Astrocyte (in vitro differentiated cells and primary cell): ENCODE measurements around the gene DOK7. TPM values are rescaled to one million over a fixed set of nuclear protein-coding genes. Genes with fewer than 3 reads are reported as not detected.

Experiments used
- DNase-seq: peaks from one replicate; pipeline ENCODE4 v3.0.0-alpha.2; 2010; ENCODE audit warnings: low read depth
- FAIRE-seq: peaks from 2 replicates; lab custom pipeline; 2011; peaks lifted over from hg19 to GRCh38; lab: Jason Lieb, UNC
- H2AFZ ChIP-seq: 2 replicates; pipeline ENCODE4 v1.6.0; 2012; ENCODE audit warnings: low read depth, low read length, inconsistent platforms
- H3K27ac ChIP-seq: 2 replicates; pipeline ENCODE4 v1.5.1; 2011; ENCODE audit warnings: low read depth, low read length, inconsistent platforms
- H3K27me3 ChIP-seq: 2 replicates; pipeline ENCODE4 v1.6.0; 2011; ENCODE audit warnings: low read length, inconsistent platforms; ENCODE audit not compliant: insufficient read depth
- H3K36me3 ChIP-seq: 2 replicates; pipeline ENCODE4 v1.5.1; 2011; ENCODE audit warnings: low read length, inconsistent platforms; ENCODE audit not compliant: insufficient read depth
- H3K4me1 ChIP-seq: 2 replicates; pipeline ENCODE4 v1.5.1; 2011; ENCODE audit warnings: low read length, inconsistent platforms; ENCODE audit not compliant: insufficient read depth
- H3K4me2 ChIP-seq: 2 replicates; pipeline ENCODE4 v1.6.0; 2012; ENCODE audit warnings: low read length, inconsistent platforms
- H3K4me3 ChIP-seq: 2 replicates; pipeline ENCODE4 v1.5.1; 2011; ENCODE audit warnings: low read depth, mild to moderate bottlenecking, low read length, inconsistent platforms; ENCODE audit not compliant: insufficient read depth
- H3K79me2 ChIP-seq: 2 replicates; pipeline ENCODE4 v1.6.0; 2012; ENCODE audit warnings: mild to moderate bottlenecking, low read length, inconsistent platforms; ENCODE audit not compliant: insufficient read depth
- H3K9ac ChIP-seq: 2 replicates; pipeline ENCODE4 v1.6.0; 2012; ENCODE audit warnings: mild to moderate bottlenecking, low read length, inconsistent platforms
- H3K9me3 ChIP-seq: 2 replicates; pipeline ENCODE4 v1.5.1; 2012; ENCODE audit warnings: low read depth, mild to moderate bottlenecking, low read length, inconsistent platforms; ENCODE audit not compliant: insufficient read depth
- H4K20me1 ChIP-seq: 2 replicates; pipeline ENCODE4 v1.6.0; 2012; ENCODE audit warnings: low read length, inconsistent platforms; ENCODE audit not compliant: insufficient read depth
- H3K27ac Mint-ChIP-seq: one replicate; pipeline ENCODE4 v1.8.0; 2021; ENCODE audit warnings: mild to moderate bottlenecking, mixed read lengths; ENCODE audit not compliant: unreplicated experiment
- H3K27me3 Mint-ChIP-seq: one replicate; pipeline ENCODE4 v1.8.0; 2021; ENCODE audit warnings: low read depth, mixed read lengths; ENCODE audit not compliant: unreplicated experiment
- H3K36me3 Mint-ChIP-seq: one replicate; pipeline ENCODE4 v1.8.0; 2021; ENCODE audit warnings: low read depth, mixed read lengths; ENCODE audit not compliant: unreplicated experiment
- H3K4me1 Mint-ChIP-seq: one replicate; pipeline ENCODE4 v1.8.0; 2021; ENCODE audit warnings: low read depth, mixed read lengths; ENCODE audit not compliant: unreplicated experiment
- H3K4me3 Mint-ChIP-seq: one replicate; pipeline ENCODE4 v1.8.0; 2021; ENCODE audit warnings: mild to moderate bottlenecking, moderate library complexity, mixed read lengths; ENCODE audit not compliant: unreplicated experiment
- H3K9me3 Mint-ChIP-seq: one replicate; pipeline ENCODE4 v1.8.0; 2021; ENCODE audit warnings: mild to moderate bottlenecking, mixed read lengths; ENCODE audit not compliant: unreplicated experiment
- EZH2 ChIP-seq: IDR thresholded peaks from 2 replicates; pipeline ENCODE4 v1.6.1; 2012; ENCODE audit warnings: mild to moderate bottlenecking, low read length, inconsistent platforms; ENCODE audit not compliant: insufficient read depth
- total RNA-seq: library from RNA; stranded (reverse); gene quantifications from 2 replicates; pipeline ENCODE4 v1.2.1, GENCODE V29; 2021
- TF ChIP-seq, protein P1 (sequence below): IDR thresholded peaks from 2 replicates; pipeline ENCODE4 v1.5.1; 2011; ENCODE audit warnings: low read depth, mild to moderate bottlenecking, inconsistent platforms, low read length, moderate library complexity; ENCODE audit not compliant: insufficient read depth

DOK7 gene
- total RNA-seq, 1 donor from 2014 or later: not detected

DNA sequence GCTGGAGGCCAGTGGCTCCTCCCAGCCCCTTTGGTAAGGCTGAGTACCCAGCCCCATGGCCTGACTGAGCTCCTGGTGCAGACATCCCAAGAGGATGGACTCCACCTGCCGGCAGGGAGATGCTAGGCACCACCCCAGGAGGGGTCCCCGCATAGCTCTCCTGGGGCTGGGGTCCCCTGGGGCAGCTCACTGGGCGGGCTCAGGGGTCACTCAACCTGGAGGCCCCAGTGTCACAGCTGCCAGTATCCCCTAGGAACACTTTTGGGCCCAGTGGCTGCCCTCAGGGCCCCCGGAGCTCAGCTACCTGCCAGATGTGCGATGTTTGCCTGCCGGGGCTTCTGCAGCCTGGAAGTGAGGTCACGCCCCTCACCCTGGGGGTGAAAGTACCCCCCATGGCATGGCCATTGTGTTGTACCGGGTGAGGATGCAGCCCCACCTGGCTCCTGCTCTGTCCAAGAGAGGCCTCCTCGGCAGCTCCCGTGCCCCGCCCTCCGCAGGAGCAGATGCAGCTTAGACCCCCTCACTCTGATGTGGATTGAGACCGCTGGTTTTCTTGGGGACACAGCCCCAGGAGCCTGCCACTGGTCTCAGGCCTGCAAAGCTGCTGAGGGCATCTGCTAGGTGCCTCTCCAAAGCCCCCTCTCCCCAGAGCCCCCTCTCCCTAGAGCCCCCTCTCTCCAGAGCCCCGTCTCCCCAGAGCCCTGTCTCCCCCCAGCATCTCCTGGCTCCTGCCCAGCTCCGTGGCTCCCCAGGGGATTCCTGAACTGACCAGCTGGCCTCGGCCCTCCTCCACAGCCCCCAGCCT lies 28.0 kb upstream of the DOK7 start:
- Mint-ChIP-seq H3K36me3 (peaks cover 10% of the 10 kb centered on the region), H3K27me3 (no peaks in the 10 kb centered on the region), H3K4me1 (no peaks in the 10 kb centered on the region), H3K27ac (no peak overlapping the region), H3K9me3 (no peaks in the 10 kb centered on the region), H3K4me3 (no peak overlapping the region)
- Histone ChIP-seq H3K79me2 (no peaks in the 10 kb centered on the region), H3K36me3 (no peaks in the 10 kb centered on the region), H3K9me3 (no peaks in the 10 kb centered on the region), H3K4me3 (no peak overlapping the region), H3K27ac (no peak overlapping the region), H3K4me2 (no peak overlapping the region), H3K27me3 (no peaks in the 10 kb centered on the region), H3K4me1 (peaks cover 8% of the 10 kb centered on the region), H4K20me1 (no peaks in the 10 kb centered on the region), H3K9ac (no peak overlapping the region), H2AFZ (no peak overlapping the region)
- FAIRE-seq: no peak
- no peak for TF ChIP-seq EZH2
- TF ChIP-seq, protein P1, sequence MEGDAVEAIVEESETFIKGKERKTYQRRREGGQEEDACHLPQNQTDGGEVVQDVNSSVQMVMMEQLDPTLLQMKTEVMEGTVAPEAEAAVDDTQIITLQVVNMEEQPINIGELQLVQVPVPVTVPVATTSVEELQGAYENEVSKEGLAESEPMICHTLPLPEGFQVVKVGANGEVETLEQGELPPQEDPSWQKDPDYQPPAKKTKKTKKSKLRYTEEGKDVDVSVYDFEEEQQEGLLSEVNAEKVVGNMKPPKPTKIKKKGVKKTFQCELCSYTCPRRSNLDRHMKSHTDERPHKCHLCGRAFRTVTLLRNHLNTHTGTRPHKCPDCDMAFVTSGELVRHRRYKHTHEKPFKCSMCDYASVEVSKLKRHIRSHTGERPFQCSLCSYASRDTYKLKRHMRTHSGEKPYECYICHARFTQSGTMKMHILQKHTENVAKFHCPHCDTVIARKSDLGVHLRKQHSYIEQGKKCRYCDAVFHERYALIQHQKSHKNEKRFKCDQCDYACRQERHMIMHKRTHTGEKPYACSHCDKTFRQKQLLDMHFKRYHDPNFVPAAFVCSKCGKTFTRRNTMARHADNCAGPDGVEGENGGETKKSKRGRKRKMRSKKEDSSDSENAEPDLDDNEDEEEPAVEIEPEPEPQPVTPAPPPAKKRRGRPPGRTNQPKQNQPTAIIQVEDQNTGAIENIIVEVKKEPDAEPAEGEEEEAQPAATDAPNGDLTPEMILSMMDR: no peak
- DNase-seq: no peak

DNA sequence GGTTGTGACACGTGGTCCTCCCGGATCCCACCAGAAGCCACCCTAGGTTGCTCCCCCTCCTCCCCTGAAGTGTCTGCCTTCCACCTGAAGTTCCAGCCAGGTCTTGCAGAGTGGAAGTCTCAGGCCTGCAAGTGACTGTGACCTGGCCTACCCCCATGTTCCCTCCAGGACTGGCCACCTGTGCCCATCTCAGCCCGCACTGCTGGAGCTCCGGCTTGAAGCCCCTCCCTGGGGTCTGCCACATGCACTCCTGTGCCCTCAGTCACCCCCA lies 27.5 kb upstream of the DOK7 start:
- no peak overlapping the region for H3K4me3 Mint-ChIP-seq
- DNase-seq: no peak
- TF ChIP-seq, protein P1: no peak
- TF ChIP-seq EZH2: no peak
- peaks cover 8% of the 10 kb centered on the region for H3K36me3 Mint-ChIP-seq
- H3K4me3 ChIP-seq: no peak overlapping the region
- no peaks in the 10 kb centered on the region for H3K36me3 ChIP-seq
- no peaks in the 10 kb centered on the region for H4K20me1 ChIP-seq
- H3K27me3 Mint-ChIP-seq: no peaks in the 10 kb centered on the region
- no peak overlapping the region for H3K4me2 ChIP-seq
- peak overlapping the region; percentile 53 for H3K27ac Mint-ChIP-seq
- H3K9me3 Mint-ChIP-seq: no peaks in the 10 kb centered on the region
- H3K79me2 ChIP-seq: no peaks in the 10 kb centered on the region
- H3K27ac ChIP-seq: no peak overlapping the region
- no peak for FAIRE-seq
- no peak overlapping the region for H2AFZ ChIP-seq
- no peaks in the 10 kb centered on the region for H3K9me3 ChIP-seq
- no peaks in the 10 kb centered on the region for H3K4me1 Mint-ChIP-seq
- no peaks in the 10 kb centered on the region for H3K27me3 ChIP-seq
- peaks cover 8% of the 10 kb centered on the region for H3K4me1 ChIP-seq
- no peak overlapping the region for H3K9ac ChIP-seq
